Measurements from ENCODE around the gene TLN1.

- no peak for TF ChIP-seq CTCF (IDR thresholded peaks at IDR 0.05)
- no peak for TF ChIP-seq POLR2A (IDR thresholded peaks at IDR 0.05)
Observed at GRCh38 chr9:35766997-35767396, 35.0 kb upstream of the TLN1 start.

All from heart left ventricle (tissue), 13 donors.